Measurements from ENCODE around the gene RASGRP3. TPM values are rescaled to one million over a fixed set of nuclear protein-coding genes. Genes with fewer than 3 reads are reported as not detected.
A peak's percentile ranks its signal among the peaks of the same experiment; 100 is the strongest.

The RASGRP3 gene
- total and polyA plus RNA-seq, 2 donors (not counting 3 experiments of a cell fraction or from before 2014, with no cell fraction given): 16.0 to 39.6 TPM

DNA sequence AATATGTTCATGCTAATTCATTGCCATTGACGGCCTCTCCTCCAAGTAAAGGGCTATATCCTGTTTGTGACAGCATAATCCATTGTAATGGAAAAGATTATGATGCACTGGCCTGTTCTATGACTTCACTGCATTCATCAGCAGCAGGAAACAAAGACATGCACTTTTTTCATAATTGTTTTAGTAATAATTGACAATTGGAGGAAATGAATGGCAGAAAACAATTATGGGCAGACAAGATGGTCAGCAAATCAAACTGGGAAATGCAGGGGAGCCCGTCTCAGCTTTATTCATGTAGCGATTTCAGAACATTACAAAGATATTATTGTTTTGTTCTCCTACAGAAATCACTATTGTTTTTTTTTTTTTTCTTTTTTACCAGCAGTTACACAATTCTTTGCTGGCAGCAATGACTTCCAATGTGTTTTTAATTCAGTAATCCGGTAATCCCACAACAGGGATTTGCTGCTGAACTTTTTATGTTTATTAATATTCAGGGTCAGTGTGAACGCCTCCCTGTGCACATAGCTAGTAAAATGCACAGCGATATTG is 33.8 kb upstream of the RASGRP3 start:
- intact Hi-C loops (cut with micrococcal nuclease): loop anchor here (5.0 kb wide), 1 partner anchor 420 kb away; no protein-coding TSS in a partner anchor
- peak; percentile 91 for DNase-seq (ENCODE audit: low read depth, low spot score)
- CTCF ChIA-PET: interaction anchor here (1.0 to 6.7 kb wide), 7 partner anchors 10 to 670 kb away, joined by 3 to 154 read pairs (median 20); no protein-coding TSS in a partner anchor

DNA sequence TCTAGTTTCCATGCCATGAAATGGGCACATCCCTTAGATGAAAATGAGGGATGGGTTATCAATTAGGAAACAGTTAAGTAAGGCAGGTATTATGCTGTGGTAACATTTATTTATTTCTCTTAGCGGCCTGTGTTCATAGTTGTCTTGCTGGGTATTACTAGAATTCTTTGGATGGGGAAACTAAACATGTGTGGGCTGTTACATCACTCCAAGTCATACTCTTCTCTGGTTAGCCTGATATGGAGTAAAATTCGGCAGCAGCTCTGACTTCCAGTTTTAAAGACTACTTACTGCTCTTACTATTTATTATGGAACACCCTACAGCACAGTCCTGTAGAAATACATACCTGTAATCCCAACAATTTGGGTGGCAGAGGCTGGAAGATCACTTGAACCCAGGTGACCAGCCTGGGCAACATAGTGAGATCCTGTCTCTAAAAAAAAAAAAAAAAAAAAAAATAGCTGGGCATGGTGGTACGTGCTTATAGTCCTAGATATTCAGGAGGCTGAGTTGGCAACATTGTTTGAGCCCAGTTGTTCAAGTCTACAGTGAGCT is 33.1 kb upstream of the RASGRP3 start:
- Histone ChIP-seq H2AFZ (ENCODE audit: low read depth, low read length) (no peak overlapping the region), H3K9ac (replicated peaks; ENCODE audit: extremely low read depth, insufficient read depth, low read length) (no peak overlapping the region), H3K4me3 (replicated peaks in 1 of 3; ENCODE audit: insufficient read depth in 1 of 3, low read depth in 1 of 3, low read length in 3 of 3) (no peak overlapping the region), H3K9me1 (replicated peaks; ENCODE audit: control insufficient read depth, extremely low read depth, insufficient read depth, low read length) (no peaks in the 10 kb centered on the region), H3K27ac (ENCODE audit: insufficient read depth, low read depth, low read length) (peak overlapping the region; percentile 58), H3K4me1 (ENCODE audit: control insufficient read depth, extremely low read depth, insufficient read depth, low read length) (peaks cover 9% of the 10 kb centered on the region), H3K36me3 (ENCODE audit: control insufficient read depth in 2 of 2, extremely low read depth in 1 of 2, insufficient read depth in 2 of 2, low read length in 2 of 2) (no peaks in the 10 kb centered on the region), H3K4me2 (ENCODE audit: insufficient read depth, low read length) (no peak overlapping the region), H3K79me2 (ENCODE audit: control insufficient read depth, insufficient read depth, low read length) (no peaks in the 10 kb centered on the region), H3K27me3 (ENCODE audit: control insufficient read depth in 2 of 2, insufficient read depth in 2 of 2, low read length in 2 of 2) (no peaks in the 10 kb centered on the region), H3K9me3 (replicated peaks; ENCODE audit: control insufficient read depth, insufficient read depth, low read length) (no peaks in the 10 kb centered on the region), H4K20me1 (replicated peaks; ENCODE audit: control insufficient read depth, extremely low read depth, insufficient read depth, low read length) (no peaks in the 10 kb centered on the region)
- CTCF ChIA-PET: interaction anchor here (0.6 to 6.7 kb wide), 8 partner anchors 11 to 670 kb away, joined by 3 to 154 read pairs (median 16); no protein-coding TSS in a partner anchor
- no peak for DNase-seq (ENCODE audit: low read depth, low spot score)
- intact Hi-C loops (cut with micrococcal nuclease) (loop anchor here (5.0 kb wide), 1 partner anchor 421 kb away; no protein-coding TSS in a partner anchor), dilution Hi-C loops (cut with MboI; ENCODE audit: extremely low pct_ligation_motif_present, low sequenced_read_pairs) (no loop called here)
- POLR2A ChIA-PET: no interaction called here
- TF ChIP-seq CTCF (IDR thresholded peaks at IDR 0.05; ENCODE audit: extremely low read depth in 1 of 2, insufficient read depth in 1 of 2, low read depth in 1 of 2, low read length in 2 of 2) (no peak), GATA2 (IDR thresholded peaks at IDR 0.05; ENCODE audit: insufficient read depth, insufficient read length, low read depth, low read length) (no peak), JUN (IDR thresholded peaks at IDR 0.05; ENCODE audit: borderline replicate concordance, insufficient read depth, insufficient read length, low read depth) (no peak), EZH2 (IDR thresholded peaks at IDR 0.05; ENCODE audit: borderline replicate concordance, low read depth, low read length, severe bottlenecking) (no peak), MYC (IDR thresholded peaks at IDR 0.05; ENCODE audit: low read depth, low read length) (no peak), POLR2A (IDR thresholded peaks at IDR 0.05; ENCODE audit: low read depth, low read length) (no peak), FOS (IDR thresholded peaks at IDR 0.05; ENCODE audit: borderline replicate concordance, insufficient read depth, low read length) (no peak), POLR2AphosphoS5 (IDR thresholded peaks at IDR 0.05; ENCODE audit: insufficient read depth, low read depth, low read length) (no peak)
- TF ChIP-seq, protein P1, sequence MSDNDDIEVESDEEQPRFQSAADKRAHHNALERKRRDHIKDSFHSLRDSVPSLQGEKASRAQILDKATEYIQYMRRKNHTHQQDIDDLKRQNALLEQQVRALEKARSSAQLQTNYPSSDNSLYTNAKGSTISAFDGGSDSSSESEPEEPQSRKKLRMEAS (IDR thresholded peaks at IDR 0.05; ENCODE audit: insufficient read depth, insufficient read length): no peak
- FAIRE-seq: no peak
- BruUV-seq (replicated peaks): no TSS peak

More for the DNA sequence above, 33.8 kb upstream of the RASGRP3 start:
- POLR2A ChIA-PET: interaction anchor here (0.7 kb wide), 1 partner anchor 15 kb away, joined by 4 read pairs; no protein-coding TSS in a partner anchor
- no peaks in the 10 kb centered on the region for H3K27me3 ChIP-seq (ENCODE audit: control insufficient read depth in 2 of 2, insufficient read depth in 2 of 2, low read length in 2 of 2)
- peak overlapping the region; percentile 53 for H3K4me2 ChIP-seq (ENCODE audit: insufficient read depth, low read length)
- H3K4me1 ChIP-seq (ENCODE audit: control insufficient read depth, extremely low read depth, insufficient read depth, low read length): peaks cover 9% of the 10 kb centered on the region
- H3K27ac ChIP-seq (ENCODE audit: insufficient read depth, low read depth, low read length): peak overlapping the region; percentile 58
- no peaks in the 10 kb centered on the region for H3K36me3 ChIP-seq (ENCODE audit: control insufficient read depth in 2 of 2, extremely low read depth in 1 of 2, insufficient read depth in 2 of 2, low read length in 2 of 2)
- H3K9me3 ChIP-seq (replicated peaks; ENCODE audit: control insufficient read depth, insufficient read depth, low read length): no peaks in the 10 kb centered on the region
- FAIRE-seq: peak; percentile 88
- H3K79me2 ChIP-seq (ENCODE audit: control insufficient read depth, insufficient read depth, low read length): no peaks in the 10 kb centered on the region
- BruUV-seq (replicated peaks): no TSS peak
- dilution Hi-C loops (cut with MboI; ENCODE audit: extremely low pct_ligation_motif_present, low sequenced_read_pairs): no loop called here
- no peak overlapping the region for H3K4me3 ChIP-seq (replicated peaks in 1 of 3; ENCODE audit: insufficient read depth in 1 of 3, low read depth in 1 of 3, low read length in 3 of 3)
- peak overlapping the region; percentile 24 for H2AFZ ChIP-seq (ENCODE audit: low read depth, low read length)
- TF ChIP-seq GATA2 (IDR thresholded peaks at IDR 0.05; ENCODE audit: insufficient read depth, insufficient read length, low read depth, low read length) (no peak), POLR2AphosphoS5 (IDR thresholded peaks at IDR 0.05; ENCODE audit: insufficient read depth, low read depth, low read length) (no peak), JUN (IDR thresholded peaks at IDR 0.05; ENCODE audit: borderline replicate concordance, insufficient read depth, insufficient read length, low read depth) (peak; percentile 87), EZH2 (IDR thresholded peaks at IDR 0.05; ENCODE audit: borderline replicate concordance, low read depth, low read length, severe bottlenecking) (no peak), FOS (IDR thresholded peaks at IDR 0.05; ENCODE audit: borderline replicate concordance, insufficient read depth, low read length) (no peak), POLR2A (IDR thresholded peaks at IDR 0.05; ENCODE audit: low read depth, low read length) (no peak), MYC (IDR thresholded peaks at IDR 0.05; ENCODE audit: low read depth, low read length) (no peak)
- no peaks in the 10 kb centered on the region for H4K20me1 ChIP-seq (replicated peaks; ENCODE audit: control insufficient read depth, extremely low read depth, insufficient read depth, low read length)
- no peak overlapping the region for H3K9ac ChIP-seq (replicated peaks; ENCODE audit: extremely low read depth, insufficient read depth, low read length)
- H3K9me1 ChIP-seq (replicated peaks; ENCODE audit: control insufficient read depth, extremely low read depth, insufficient read depth, low read length): no peaks in the 10 kb centered on the region

Data from endothelial cell of umbilical vein (primary cell).